Vagina (tissue), 2 donors: ENCODE results near the gene SIGLEC14.

Experiments
- CTCF ChIP-seq, 3 experiments: fragments of 450-650 bp in 2 of 3; fragments of 200-600 bp in 1 of 3; sonication (generic) in 1 of 3; IDR thresholded peaks; one replicate each; pipeline ENCODE4 v1.5.1; 2017 to 2019; ENCODE audit warnings: antibody characterized with exemption in 3 of 3, mild to moderate bottlenecking in 2 of 3, moderate library complexity in 2 of 3
- POLR2A ChIP-seq, 2 donors: fragments of 450-650 bp; IDR thresholded peaks; one replicate each; pipeline ENCODE4 v1.6.1; 2017; ENCODE audit warnings: antibody characterized with exemption in 2 of 2, mild to moderate bottlenecking in 2 of 2, moderate library complexity in 2 of 2

GRCh38 chr19:51637362-51637978 is 9.2 kb downstream of the SIGLEC14 start:
- TF ChIP-seq POLR2A (IDR thresholded peaks at IDR 0.05) (no peak), CTCF (IDR thresholded peaks at IDR 0.05) (no peak)
